Activated CD4-positive, alpha-beta T cell treated with anti-CD3 and anti-CD28 coated beads, Interleukin-2, amount 10 ng/mL, durations not matched to agents 24 days and 14 days (primary cell): Measurements from ENCODE around the gene SENP1. TPM values are rescaled to one million over a fixed set of nuclear protein-coding genes. Genes with fewer than 3 reads are reported as not detected.

ENCODE experiments used
- DNase-seq: peaks from one replicate; pipeline ENCODE4 v3.0.0; 2022
- H3K27ac Mint-ChIP-seq: one replicate; pipeline ENCODE4 v1.8.0; 2022; ENCODE audit warnings: mild to moderate bottlenecking, mixed read lengths
- H3K27me3 Mint-ChIP-seq: one replicate; pipeline ENCODE4 v1.8.0; 2022; ENCODE audit warnings: mixed read lengths
- H3K36me3 Mint-ChIP-seq: one replicate; pipeline ENCODE4 v1.8.0; 2022; ENCODE audit warnings: low read depth, mild to moderate bottlenecking, mixed read lengths
- H3K4me1 Mint-ChIP-seq: one replicate; pipeline ENCODE4 v1.8.0; 2021; ENCODE audit warnings: mixed read lengths
- H3K4me3 Mint-ChIP-seq: one replicate; pipeline ENCODE4 v1.8.0; 2022; ENCODE audit warnings: mild to moderate bottlenecking, moderate library complexity, mixed read lengths
- H3K9me3 Mint-ChIP-seq: one replicate; pipeline ENCODE4 v1.8.0; 2021; ENCODE audit warnings: mixed read lengths
- intact Hi-C: fragments of 100-400 bp; cut with micrococcal nuclease; formaldehyde crosslinking; loops from one replicate; pipeline ENCODE4 v1.15.1; 2023
- total RNA-seq: library from RNA; stranded (reverse); gene quantifications from 2 replicates; pipeline ENCODE4 v1.2.3, GENCODE V29; 2022

The SENP1 gene
- total RNA-seq, 1 donor from 2014 or later = 58.6 TPM

- H3K27me3 Mint-ChIP-seq = no peaks in the 10 kb centered on the region
- H3K36me3 Mint-ChIP-seq = peaks cover 38% of the 10 kb centered on the region
Observed at GRCh38 chr12:48045965-48046518, 59.8 kb downstream of the SENP1 start.

GRCh38 chr12:48045061-48045846, 60.6 kb downstream of the SENP1 start:
- Mint-ChIP-seq H3K27me3 (no peaks in the 10 kb centered on the region), H3K27ac (no peak overlapping the region), H3K4me3 (no peak overlapping the region), H3K4me1 (no peaks in the 10 kb centered on the region), H3K36me3 (peaks cover 38% of the 10 kb centered on the region), H3K9me3 (no peaks in the 10 kb centered on the region)
- intact Hi-C loops = no loop called here
- DNase-seq = no peak

More at GRCh38 chr12:48045965-48046518, 59.8 kb downstream of the SENP1 start:
- no peak for DNase-seq
- no peak overlapping the region for H3K27ac Mint-ChIP-seq
- H3K9me3 Mint-ChIP-seq = no peaks in the 10 kb centered on the region
- no peak overlapping the region for H3K4me3 Mint-ChIP-seq
- intact Hi-C loops = no loop called here
- no peaks in the 10 kb centered on the region for H3K4me1 Mint-ChIP-seq

DNA sequence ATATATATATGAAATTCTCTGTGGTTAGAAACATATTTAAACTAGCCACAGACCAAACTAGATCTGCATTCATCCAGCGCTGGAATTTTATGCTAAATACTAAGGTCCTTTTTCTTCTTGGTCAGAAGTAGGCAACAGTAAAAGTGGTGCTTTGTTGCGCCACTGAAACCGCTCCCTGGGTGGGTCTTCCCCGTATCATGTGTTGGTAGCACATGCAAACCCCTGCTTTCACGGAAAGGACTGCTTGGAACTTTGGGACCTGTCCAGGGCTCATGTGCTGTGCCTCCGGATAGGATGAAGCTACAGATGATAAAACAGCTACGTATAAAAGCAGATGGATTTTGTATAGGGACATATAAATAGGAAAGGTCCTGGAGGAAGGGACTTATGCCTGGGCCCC, 61.5 kb downstream of the SENP1 start:
- no peaks in the 10 kb centered on the region for H3K4me1 Mint-ChIP-seq
- intact Hi-C loops = no loop called here
- no peak overlapping the region for H3K4me3 Mint-ChIP-seq
- H3K27ac Mint-ChIP-seq = no peak overlapping the region
- peaks cover 41% of the 10 kb centered on the region for H3K36me3 Mint-ChIP-seq
- DNase-seq = no peak
- no peaks in the 10 kb centered on the region for H3K9me3 Mint-ChIP-seq
- H3K27me3 Mint-ChIP-seq = no peaks in the 10 kb centered on the region

- intact Hi-C loops = no loop called here
- no peak overlapping the region for H3K27ac Mint-ChIP-seq
- H3K9me3 Mint-ChIP-seq = no peaks in the 10 kb centered on the region
- H3K4me3 Mint-ChIP-seq = no peak overlapping the region
- peaks cover 37% of the 10 kb centered on the region for H3K36me3 Mint-ChIP-seq
- H3K27me3 Mint-ChIP-seq = no peaks in the 10 kb centered on the region
- no peak for DNase-seq
- no peaks in the 10 kb centered on the region for H3K4me1 Mint-ChIP-seq
Observed at GRCh38 chr12:48043771-48044170, 62.1 kb downstream of the SENP1 start.

- intact Hi-C loops = no loop called here
- no peaks in the 10 kb centered on the region for H3K9me3 Mint-ChIP-seq
- DNase-seq = no peak
- no peak overlapping the region for H3K4me3 Mint-ChIP-seq
- no peak overlapping the region for H3K27ac Mint-ChIP-seq
- H3K36me3 Mint-ChIP-seq = peaks cover 24% of the 10 kb centered on the region
- H3K27me3 Mint-ChIP-seq = no peaks in the 10 kb centered on the region
- peaks cover 5% of the 10 kb centered on the region for H3K4me1 Mint-ChIP-seq
Observed at GRCh38 chr12:48041591-48042423, 64.1 kb downstream of the SENP1 start.

DNA sequence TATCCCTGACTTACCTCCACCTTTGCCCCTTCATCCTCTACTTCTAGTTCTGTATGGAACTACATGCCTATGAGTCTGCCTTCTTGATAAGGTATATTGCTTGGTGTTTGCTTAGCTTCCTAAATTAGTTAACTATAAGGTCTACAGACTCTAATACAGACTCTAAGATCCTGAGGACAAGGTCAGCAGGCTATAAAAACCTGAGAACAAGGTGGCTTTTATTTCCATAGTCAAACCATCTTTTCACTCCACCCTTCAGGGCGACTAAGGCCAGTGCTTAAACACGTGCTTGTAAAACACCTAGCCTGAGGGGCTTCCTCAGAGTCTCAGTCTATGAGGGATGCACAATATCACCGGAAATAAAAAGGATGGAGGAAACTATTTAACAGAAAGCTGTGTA, 65.5 kb downstream of the SENP1 start:
- peaks cover 12% of the 10 kb centered on the region for H3K36me3 Mint-ChIP-seq
- peaks cover 5% of the 10 kb centered on the region for H3K4me1 Mint-ChIP-seq
- H3K27me3 Mint-ChIP-seq = no peaks in the 10 kb centered on the region
- DNase-seq = no peak
- no peak overlapping the region for H3K4me3 Mint-ChIP-seq
- intact Hi-C loops = no loop called here
- no peak overlapping the region for H3K27ac Mint-ChIP-seq
- H3K9me3 Mint-ChIP-seq = no peaks in the 10 kb centered on the region

- intact Hi-C loops = no loop called here
- no peak for DNase-seq
Observed at GRCh38 chr12:48039151-48039550, 66.7 kb downstream of the SENP1 start.

GRCh38 chr12:48038085-48038484, 67.8 kb downstream of the SENP1 start:
- Mint-ChIP-seq H3K36me3 (peaks cover 2% of the 10 kb centered on the region), H3K9me3 (no peaks in the 10 kb centered on the region), H3K27ac (no peak overlapping the region), H3K4me1 (peaks cover 5% of the 10 kb centered on the region), H3K4me3 (no peak overlapping the region), H3K27me3 (no peaks in the 10 kb centered on the region)
- intact Hi-C loops = no loop called here
- DNase-seq = no peak

More at GRCh38 chr12:48039151-48039550, 66.7 kb downstream of the SENP1 start:
- Mint-ChIP-seq H3K4me3 (no peak overlapping the region), H3K27ac (no peak overlapping the region), H3K27me3 (no peaks in the 10 kb centered on the region), H3K4me1 (peaks cover 5% of the 10 kb centered on the region), H3K36me3 (peaks cover 6% of the 10 kb centered on the region), H3K9me3 (no peaks in the 10 kb centered on the region)

DNA sequence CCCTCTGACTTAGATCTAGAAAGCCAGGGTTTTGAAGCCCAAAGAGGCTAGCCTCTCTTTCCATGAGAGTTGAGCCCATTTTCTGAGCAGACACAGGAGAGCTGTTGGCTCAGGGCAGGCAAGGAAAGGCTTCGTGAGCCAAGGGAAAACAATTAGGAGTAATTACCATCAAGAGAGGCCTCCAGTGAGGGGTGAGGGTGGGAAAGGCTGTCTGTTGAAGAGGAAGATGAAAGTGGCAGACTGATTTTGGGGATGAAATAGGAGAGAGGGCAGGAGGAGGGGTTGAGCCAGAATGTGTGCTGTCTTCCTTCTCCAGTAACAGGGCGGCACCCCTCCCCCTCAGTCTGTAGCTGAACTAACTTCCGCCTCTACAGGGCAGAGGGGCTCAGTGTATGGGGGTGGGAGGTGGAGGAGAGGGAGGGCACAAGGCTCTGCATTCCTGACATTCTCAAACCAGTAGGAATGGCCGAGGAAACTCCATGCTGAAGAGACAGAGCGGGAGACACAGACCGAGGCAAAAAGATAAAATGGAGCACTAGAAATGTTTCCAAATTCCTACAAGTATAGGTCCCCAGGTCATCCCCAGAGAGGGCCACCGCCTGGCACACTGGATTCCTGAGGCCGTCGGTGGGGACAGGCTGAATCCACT, 68.5 kb downstream of the SENP1 start:
- H3K27ac Mint-ChIP-seq = no peak overlapping the region
- peaks cover 2% of the 10 kb centered on the region for H3K36me3 Mint-ChIP-seq
- intact Hi-C loops = no loop called here

GRCh38 chr12:48036818-48037217, 69.1 kb downstream of the SENP1 start:
- no peaks in the 10 kb centered on the region for H3K27me3 Mint-ChIP-seq

More for the DNA sequence above, 68.5 kb downstream of the SENP1 start:
- H3K4me1 Mint-ChIP-seq = peaks cover 5% of the 10 kb centered on the region
- no peaks in the 10 kb centered on the region for H3K9me3 Mint-ChIP-seq
- no peaks in the 10 kb centered on the region for H3K27me3 Mint-ChIP-seq
- no peak overlapping the region for H3K4me3 Mint-ChIP-seq
- no peak for DNase-seq

DNA sequence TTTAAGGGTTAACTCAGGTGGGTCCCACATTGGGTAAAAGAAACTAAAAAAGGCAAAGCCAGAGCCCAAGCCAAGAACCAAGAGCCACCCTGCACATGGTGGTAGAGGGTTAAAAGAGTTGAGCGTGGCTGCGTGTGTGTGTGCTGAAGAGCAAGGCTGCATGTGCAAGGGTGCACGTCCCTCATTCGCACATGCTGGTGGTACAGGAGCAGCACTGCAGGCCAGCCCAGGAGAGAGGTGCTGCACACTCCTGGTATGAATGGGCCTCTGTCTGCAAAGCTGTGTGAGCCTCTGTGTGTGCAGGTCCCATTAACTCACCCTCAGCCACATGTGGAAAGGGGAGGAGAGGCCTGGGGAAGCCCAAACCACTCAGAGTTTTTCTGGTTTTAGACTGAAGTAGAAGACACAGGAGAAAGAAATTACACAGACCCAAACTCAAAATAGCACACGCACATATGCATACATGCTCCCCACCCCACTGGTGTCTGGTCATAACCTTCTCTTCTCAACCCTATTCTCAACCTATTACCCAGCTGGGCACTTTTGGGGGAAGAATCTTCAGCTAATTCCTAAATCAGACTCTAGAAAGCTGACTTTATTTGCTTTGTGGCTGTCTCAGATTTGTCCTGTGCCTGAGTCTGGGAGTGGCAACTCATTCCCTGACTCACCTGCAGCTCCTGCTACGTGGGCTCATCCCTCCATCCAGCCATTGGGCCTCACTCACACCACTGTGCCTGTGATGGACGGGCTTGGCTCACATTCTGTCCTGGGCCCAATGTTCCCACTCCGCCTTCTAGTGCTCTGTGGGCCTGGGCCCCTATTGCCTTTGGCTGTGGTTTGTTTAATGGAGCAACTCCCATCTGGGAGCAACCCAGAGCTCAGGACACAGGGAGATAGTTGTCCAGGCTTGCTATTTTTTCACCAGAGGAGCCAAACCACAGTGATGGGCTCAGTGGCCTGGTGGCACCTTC, 70.8 kb downstream of the SENP1 start:
- H3K4me1 Mint-ChIP-seq = peaks cover 5% of the 10 kb centered on the region
- no peaks in the 10 kb centered on the region for H3K9me3 Mint-ChIP-seq

More at GRCh38 chr12:48036818-48037217, 69.1 kb downstream of the SENP1 start:
- H3K4me1 Mint-ChIP-seq = peaks cover 5% of the 10 kb centered on the region
- DNase-seq = no peak
- no peak overlapping the region for H3K27ac Mint-ChIP-seq
- H3K9me3 Mint-ChIP-seq = no peaks in the 10 kb centered on the region
- H3K36me3 Mint-ChIP-seq = peaks cover 2% of the 10 kb centered on the region
- intact Hi-C loops = no loop called here
- H3K4me3 Mint-ChIP-seq = no peak overlapping the region

DNA sequence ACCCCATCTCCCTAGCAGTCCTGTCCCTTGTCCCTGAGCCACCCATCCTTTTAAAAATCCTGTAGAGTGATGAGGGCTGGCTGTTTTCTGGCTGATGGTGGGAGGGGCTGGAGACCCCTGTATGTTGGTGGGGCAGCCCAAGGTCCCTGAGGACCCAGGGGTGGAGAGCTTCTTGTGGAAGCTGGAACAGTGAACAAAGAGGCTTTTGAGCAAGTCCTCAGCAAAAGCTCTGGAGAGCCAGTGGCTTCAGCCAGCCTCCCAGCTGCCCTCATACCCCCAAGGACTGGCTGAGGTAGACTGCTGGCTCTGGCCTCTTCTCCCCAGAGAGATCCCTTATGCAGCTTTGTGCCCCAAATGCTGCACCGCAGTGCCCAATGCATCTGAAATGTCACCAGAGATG, 72.4 kb downstream of the SENP1 start:
- no peaks in the 10 kb centered on the region for H3K9me3 Mint-ChIP-seq
- H3K27me3 Mint-ChIP-seq = no peaks in the 10 kb centered on the region
- intact Hi-C loops = no loop called here
- no peak overlapping the region for H3K4me3 Mint-ChIP-seq
- H3K36me3 Mint-ChIP-seq = no peaks in the 10 kb centered on the region
- peaks cover 5% of the 10 kb centered on the region for H3K4me1 Mint-ChIP-seq
- H3K27ac Mint-ChIP-seq = no peak overlapping the region
- DNase-seq = no peak

More for the DNA sequence above, 70.8 kb downstream of the SENP1 start:
- Mint-ChIP-seq H3K27ac (no peak overlapping the region), H3K36me3 (peaks cover 2% of the 10 kb centered on the region), H3K27me3 (no peaks in the 10 kb centered on the region), H3K4me3 (no peak overlapping the region)
- DNase-seq = no peak
- intact Hi-C loops = no loop called here

DNA sequence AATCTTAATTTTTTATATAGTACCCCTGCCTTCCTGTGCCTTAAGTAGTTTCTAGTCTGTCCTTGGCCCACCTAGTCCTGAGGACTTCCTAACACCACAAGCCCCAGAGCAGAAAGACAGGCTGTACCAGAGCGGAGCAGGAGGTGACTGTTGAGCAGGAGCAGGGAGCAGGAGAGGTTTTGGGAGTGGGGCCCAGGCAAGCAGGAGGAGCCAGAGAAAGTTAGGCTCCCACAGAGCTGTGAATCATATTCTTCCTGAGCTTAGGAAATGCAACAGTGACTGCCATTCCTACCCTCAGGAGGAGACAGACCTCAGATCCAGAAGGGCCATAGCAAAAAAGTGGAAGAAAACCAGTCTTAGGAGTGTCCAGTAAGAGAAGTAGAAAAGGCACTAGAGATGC, 73.3 kb downstream of the SENP1 start:
- no peaks in the 10 kb centered on the region for H3K27me3 Mint-ChIP-seq
- H3K27ac Mint-ChIP-seq = no peak overlapping the region
- H3K4me1 Mint-ChIP-seq = no peaks in the 10 kb centered on the region
- H3K9me3 Mint-ChIP-seq = no peaks in the 10 kb centered on the region
- no peak overlapping the region for H3K4me3 Mint-ChIP-seq
- DNase-seq = no peak
- H3K36me3 Mint-ChIP-seq = no peaks in the 10 kb centered on the region
- intact Hi-C loops = no loop called here
